ENCODE data around the gene DPYSL5.
"Not testable (repeated sequence)": the region's sequence is repeated elsewhere in the genome, so short reads cannot be mapped to it uniquely, and the experiment has no call there.

The DPYSL5 gene, protein sequence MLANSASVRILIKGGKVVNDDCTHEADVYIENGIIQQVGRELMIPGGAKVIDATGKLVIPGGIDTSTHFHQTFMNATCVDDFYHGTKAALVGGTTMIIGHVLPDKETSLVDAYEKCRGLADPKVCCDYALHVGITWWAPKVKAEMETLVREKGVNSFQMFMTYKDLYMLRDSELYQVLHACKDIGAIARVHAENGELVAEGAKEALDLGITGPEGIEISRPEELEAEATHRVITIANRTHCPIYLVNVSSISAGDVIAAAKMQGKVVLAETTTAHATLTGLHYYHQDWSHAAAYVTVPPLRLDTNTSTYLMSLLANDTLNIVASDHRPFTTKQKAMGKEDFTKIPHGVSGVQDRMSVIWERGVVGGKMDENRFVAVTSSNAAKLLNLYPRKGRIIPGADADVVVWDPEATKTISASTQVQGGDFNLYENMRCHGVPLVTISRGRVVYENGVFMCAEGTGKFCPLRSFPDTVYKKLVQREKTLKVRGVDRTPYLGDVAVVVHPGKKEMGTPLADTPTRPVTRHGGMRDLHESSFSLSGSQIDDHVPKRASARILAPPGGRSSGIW

DNA sequence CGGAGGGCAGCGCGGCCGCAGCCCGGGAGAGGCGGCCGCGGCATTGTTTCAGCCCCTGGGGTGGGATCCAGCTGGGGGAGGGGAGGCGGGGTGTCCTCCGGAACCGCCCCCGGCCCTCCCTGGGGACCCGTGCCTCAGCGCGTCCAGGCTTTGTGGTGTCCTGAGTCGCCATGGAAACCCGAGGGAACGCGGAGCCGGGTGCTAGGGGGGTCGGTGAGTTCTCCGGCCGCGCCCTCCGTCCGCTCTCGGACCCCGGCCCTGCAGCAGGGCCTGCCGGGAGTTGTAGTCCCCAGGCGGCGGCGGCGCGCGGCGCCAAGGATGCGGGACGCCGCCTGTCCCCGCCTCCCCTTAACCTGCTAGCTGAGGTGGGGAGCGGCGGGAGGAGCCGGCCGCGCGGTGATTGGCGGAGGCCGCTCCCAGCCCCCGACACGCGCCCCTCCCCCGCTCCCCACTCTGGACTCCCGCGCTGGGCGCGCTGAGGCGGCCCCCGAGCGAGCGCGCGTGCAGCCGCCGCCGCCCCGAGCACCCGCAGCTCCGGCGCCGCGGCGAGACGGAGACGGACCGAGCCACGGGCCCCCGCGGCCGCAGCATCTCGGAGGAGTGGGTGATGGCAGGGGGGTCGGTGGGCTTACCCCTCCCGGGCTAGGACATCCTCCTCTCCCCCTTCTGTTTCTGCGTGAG lies at the start of gene DPYSL5:
Gene DPYSL5, plus strand, starts transcription at position 478 of the 681 bp plus-strand sequence. CDS start 50,368 bp downstream, outside the sequence.
- DNase-seq (ENCODE audit: low read depth): no peak

DNA sequence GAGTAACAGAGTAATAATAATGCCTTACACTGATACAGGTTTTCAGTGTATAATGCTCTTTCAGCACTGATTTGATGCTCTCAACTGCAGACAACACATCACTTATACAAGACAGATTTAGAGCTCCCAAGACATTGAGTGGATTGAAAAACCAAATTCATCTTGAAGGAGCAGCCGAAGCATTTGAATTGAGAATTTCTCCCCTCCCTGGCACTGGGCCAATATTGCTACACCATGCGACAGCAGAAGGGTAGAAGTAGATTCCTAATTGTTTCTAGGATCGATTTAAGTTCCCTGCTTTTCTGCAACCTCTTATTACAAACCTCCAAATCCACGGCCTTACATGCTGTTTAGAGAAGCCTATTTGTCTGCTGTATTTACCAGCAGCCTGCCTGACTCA lies 46.6 kb upstream of the DPYSL5 start:
- no peak for DNase-seq (ENCODE audit: low read depth)

DNA sequence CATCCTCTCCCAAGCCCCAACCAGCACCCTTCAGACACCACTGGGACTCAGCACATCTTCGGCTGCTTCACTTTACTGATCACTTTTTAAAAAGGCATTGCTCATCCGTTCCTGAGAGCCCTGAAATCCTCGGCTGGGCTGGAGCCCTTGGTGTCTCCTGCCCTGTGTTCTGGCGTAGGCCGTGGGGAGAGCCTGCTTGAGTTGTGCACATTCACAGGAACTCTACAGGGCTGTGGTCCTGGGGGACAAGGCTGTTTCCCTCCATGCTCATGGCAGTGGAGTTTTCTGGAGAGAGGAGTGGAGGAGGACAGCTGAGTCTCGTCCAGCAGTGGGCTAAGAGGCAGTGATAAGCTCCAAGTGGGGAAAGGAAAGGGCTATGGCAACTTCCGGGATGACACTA lies 46.1 kb upstream of the DPYSL5 start:
- no peak for DNase-seq (ENCODE audit: low read depth)

DNA sequence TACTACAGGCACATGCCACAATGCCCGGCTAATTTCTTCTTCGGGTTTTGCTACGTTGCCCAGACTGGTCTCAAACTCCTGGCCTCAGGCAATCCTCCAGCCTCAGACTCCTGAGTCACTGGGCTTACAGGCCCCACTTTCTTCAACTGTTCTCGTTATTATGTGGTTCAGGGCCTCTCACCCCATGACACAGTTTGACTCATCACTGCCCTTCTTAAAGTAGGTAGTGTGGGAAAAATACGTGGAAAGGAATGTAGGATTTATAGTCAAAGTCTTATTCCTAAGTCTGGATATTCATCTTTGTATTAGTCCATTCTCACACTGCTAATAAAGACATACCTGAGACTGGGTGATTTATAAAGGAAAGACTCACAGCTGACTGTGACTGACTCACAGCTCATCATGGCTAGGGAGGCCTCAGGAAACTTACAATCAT lies 42.7 kb upstream of the DPYSL5 start:
- DNase-seq (ENCODE audit: low read depth): no peak

DNA sequence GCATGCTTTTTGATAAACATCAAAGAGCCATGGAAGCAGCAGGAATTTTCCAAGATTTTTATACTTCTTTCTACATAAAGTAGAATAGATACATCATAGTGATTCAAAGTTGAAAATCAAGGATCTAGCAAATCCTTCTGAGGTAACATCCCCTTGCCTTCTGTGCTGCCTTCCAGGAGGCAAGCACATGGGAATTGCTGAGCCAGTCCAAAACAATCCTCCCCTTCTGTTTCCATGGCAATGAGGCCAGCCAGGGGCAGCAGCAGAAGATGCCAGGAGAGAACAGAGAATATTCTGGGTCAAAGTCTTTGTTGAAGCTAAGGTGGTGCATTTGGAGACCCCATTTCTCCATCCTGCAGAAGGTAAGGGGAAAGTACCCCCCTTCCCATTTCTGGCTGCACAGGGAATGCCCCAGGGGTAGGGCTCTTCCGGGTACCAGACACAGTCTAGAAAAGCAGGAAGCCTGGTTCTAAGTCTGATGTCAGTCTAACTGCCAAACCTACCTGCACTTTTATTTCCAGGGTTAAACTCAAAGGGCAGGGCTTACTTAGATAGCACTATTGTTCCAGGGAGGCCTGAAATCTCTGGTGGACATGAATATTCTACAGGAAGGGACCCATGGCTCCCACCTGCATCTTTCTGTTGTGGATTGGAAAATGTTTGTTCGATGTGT lies 40.0 kb upstream of the DPYSL5 start:
- no peak for DNase-seq (ENCODE audit: low read depth)

DNA sequence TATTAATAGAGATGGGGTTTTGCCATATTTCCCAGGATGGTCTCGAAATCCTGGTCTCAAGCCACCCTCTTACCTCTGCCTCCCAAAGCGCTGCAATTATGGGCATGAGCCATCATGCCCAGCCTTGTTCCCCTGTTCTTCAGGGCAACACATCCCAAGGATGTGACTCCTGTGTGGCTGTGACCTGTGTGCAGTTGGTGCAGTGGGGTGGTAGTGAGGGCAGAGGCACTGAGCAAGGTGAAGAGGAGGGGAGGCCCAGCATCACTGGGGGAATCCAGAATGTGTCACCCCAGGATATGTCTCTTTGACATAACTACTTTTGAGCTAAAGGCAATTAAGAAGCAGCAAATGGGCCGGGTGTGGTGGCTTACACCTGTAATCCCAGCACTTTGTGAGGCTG lies 38.7 kb upstream of the DPYSL5 start:
- DNase-seq (ENCODE audit: low read depth): no peak

DNA sequence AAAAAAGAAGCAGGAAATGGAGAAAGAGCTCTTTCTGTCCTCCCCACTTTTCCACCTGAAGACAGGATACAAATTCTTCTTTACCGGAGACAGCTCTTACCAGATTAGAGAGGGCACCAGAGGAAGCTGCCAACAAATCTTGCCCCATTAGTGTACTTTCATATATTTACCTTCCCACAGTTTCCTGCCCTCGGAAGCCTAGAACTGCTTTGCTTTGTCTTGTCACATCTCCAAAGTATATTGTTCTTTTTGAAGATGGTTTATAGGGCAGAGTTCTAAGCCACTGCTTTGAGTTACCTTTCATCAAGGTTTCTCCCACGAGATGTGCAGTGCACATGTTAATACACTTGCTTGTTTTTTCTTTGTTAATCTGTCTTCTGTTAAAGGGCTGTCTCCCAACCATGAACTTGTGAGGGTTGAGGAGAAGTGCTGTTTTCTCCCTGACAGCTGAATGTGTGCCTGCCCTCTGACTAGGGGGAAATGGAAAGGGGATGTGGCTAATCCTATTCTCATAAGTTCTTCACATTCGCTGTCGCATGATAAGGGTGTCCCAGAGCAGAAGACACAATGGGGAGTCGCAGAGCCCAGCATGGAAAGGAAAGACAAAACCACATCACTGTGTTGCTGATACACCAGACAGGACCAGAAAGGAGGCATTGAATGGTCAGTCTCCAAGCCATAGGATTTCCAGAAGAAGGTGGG lies 37.9 kb upstream of the DPYSL5 start:
- no peak for DNase-seq (ENCODE audit: low read depth)

DNA sequence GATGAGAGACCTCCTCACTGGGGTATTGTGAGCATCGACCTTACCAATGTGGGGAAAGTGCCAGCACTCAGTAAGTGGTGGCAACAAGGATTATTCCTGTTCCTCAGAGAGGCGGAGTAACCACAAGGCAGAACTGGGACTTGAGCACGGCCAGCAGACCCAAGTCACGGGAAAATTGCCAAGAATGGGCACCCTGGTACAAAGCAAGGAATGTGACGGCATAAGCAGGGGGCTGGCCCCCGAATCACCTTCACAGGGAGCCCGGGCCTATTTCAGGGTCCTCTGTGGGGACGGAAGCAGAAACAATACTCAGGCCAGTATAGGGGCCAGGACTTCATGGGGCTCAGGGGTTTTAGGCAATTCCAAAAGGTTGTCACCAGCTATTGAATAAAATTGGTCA lies 36.7 kb upstream of the DPYSL5 start:
- DNase-seq (ENCODE audit: low read depth): no peak

DNA sequence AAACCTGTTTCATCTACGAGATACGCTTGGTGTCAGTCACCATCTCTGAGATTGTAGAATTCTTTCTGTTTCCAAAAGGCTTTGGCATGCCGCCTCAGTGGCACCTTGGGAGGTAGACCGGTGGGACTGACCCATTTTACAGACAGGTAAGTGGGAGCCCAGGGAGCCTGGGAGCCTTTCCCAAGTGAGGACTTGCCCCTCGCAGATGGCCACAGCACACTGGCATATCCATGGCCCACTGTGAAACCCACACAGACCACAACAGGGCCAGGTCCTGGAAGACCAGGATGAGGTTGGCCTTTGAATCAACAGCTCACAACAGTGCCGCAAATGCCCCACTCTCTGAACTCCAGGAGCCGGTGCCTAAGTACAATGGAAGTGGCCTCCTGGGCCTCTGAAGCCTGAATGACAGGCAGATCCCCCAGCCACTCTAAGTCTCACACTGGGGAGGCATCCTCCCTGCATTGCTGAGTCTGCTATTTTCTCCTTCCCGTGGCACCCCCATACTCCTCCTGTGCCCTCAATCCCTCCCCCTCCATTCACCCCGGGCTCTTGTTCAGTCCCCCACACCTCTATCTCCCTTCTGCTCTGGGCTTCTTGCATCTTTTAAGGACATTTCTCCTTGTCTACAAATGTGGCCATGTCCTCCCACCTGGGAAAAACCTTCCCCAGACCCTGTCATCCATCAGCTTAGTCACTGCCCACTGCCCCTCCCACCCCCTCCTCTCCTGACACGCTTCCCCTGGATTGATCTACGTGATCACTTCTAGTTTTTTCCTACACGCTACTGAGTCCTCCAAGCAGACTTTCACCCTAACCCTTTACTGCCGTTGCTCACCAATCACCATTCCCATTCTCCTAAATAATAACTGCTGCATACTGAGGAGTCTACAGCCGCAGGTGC lies 35.9 kb upstream of the DPYSL5 start:
- DNase-seq (ENCODE audit: low read depth): no peak

DNA sequence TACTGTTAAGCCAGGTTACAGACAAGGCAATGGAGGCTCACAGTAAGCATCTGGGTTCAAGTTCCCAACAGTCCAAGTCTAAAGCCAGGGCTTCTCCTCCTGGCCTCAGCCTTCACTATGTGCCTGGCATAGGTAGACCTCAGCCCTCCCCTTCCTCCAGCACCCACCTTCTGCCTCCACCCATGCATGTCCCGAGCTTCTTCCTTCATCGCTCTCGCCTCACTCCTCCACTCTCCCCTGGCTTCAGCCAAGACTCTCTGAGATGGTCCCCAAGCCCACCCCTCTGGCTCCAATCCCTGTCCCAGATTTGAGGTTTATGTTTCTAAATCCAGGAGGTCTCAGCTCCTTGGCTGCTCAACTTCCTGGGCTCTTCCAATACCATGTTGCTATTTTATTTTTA lies 35.2 kb upstream of the DPYSL5 start:
- DNase-seq (ENCODE audit: low read depth): no peak

DNA sequence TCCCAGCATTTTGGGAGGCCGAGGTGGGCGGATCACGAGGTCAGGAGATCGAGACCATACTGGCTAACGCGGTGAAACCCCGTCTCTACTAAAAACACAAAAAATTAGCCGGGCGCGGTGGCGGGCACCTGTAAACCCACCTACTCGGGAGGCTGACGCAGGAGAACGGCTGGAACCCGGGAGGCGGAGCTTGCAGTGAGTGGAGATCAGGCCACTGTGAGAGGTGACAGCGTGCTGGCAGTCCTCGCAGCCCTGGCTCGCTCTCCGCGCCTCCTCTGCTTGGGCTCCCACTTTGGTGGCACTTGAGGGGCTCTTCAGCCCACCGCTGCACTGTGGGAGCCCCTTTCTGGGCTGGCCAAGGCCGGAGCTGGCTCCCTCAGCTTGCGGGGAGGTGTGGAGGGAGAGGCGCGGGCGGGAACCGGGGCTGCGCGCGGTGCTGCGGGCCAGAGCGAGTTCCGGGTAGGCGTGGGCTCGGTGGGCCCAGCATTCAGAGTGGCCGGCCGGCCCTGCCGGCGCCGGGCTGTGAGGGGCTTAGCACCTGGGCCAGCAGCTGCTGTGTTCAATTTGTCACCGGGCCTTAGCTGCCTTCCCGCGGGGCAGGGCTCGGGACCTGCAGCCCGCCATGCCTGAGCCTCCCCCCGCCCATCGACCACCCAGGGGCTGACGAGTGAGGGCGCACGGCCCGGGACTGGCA lies 33.7 kb upstream of the DPYSL5 start:
- not testable (repeated sequence) for DNase-seq (ENCODE audit: low read depth)

DNA sequence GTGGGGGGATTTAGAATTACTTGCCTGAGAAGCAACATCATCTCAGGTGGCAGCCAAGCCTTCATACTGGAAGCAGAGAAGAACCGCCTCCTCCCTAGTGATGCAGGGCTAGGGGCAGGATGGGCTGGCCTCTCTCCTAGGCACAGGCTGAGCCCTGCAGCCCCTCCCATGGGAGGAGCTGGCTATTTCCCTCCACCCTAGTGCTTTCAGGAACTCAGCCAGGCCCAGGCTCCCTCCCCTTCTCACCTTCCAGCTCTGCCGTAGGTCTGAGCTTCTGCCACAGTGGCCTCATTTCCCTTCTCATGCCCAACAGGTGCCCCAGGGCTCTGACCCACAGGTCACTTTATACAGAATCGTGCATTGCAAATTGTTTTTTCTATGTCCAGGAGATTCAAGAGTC lies 31.0 kb upstream of the DPYSL5 start:
- DNase-seq (ENCODE audit: low read depth): no peak

DNA sequence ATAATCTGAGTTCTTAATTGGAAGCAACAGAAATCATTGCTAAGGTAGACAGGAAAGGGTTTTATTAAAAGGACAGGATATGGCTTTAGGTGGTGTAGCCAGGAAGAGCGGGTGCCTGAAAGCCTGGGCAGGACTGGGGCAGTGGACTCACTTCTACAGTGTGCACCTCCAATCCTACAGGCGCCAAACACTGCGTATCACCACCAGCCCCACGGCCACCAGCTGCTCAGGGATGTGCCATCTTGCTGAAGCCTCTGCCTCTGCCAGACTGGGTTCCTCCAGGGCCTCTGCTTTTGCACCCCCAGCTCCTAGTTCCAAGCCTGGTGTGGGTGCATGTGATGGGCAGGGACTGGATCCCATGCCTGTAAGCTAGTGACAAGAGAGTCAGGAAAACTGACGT lies 29.7 kb upstream of the DPYSL5 start:
- DNase-seq (ENCODE audit: low read depth): no peak

DNA sequence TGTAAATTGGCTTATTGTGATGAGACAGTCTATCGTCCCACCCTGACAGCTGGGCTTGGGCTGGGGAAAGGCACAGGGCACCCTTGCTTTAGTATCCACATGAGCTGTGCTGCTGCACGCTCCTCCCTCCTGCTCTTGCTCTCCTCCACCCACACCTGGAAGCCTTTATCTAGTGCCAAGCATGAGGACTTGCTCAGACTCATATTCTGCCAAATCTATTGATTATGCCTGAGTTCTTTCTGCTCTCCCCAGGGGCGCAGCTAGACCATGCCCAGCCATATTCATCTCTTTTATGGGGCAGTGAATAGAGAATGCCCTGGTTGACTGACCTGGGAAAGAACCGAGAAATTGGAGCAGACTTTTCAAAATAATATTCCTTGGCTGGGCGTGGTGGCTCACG lies 29.0 kb upstream of the DPYSL5 start:
- no peak for DNase-seq (ENCODE audit: low read depth)

DNA sequence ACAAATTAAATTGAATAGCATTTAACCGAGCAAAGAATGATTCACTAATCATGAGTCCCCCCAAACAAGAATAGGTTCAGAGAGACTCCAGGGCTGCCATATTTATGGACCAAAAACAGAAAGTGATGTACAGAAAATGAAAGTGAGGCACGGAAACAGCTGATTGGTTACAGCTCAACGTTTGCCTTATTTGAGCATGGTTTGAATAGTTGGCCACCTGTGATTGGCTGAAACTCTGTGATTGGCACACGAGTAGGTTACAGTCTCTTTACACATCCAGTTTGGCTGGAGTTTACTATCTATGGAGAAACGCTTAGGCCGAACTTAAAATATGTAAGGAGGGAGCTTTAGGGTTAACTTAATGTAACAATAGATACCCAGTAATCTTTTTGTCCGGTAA lies 27.0 kb upstream of the DPYSL5 start:
- DNase-seq (ENCODE audit: low read depth): no peak

DNA sequence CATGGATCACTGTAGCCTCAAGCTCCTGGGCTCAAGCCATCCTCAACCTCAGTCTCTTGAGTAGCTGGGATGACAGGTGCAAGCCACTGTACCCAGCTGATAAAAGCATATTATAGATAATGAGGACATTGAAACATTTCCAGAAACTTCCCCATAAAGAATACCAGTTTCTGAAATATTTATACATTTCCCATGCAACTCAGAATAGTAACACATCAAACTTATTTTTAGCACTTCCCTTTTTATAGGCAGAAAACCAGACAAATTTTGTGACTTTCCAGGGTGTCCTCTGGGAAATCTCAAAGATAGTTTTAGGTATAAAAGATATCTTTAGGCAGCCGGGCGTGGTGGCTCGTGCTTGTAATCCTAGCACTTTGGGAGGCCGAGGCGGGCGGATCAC lies 25.1 kb upstream of the DPYSL5 start:
- no peak for DNase-seq (ENCODE audit: low read depth)

DNA sequence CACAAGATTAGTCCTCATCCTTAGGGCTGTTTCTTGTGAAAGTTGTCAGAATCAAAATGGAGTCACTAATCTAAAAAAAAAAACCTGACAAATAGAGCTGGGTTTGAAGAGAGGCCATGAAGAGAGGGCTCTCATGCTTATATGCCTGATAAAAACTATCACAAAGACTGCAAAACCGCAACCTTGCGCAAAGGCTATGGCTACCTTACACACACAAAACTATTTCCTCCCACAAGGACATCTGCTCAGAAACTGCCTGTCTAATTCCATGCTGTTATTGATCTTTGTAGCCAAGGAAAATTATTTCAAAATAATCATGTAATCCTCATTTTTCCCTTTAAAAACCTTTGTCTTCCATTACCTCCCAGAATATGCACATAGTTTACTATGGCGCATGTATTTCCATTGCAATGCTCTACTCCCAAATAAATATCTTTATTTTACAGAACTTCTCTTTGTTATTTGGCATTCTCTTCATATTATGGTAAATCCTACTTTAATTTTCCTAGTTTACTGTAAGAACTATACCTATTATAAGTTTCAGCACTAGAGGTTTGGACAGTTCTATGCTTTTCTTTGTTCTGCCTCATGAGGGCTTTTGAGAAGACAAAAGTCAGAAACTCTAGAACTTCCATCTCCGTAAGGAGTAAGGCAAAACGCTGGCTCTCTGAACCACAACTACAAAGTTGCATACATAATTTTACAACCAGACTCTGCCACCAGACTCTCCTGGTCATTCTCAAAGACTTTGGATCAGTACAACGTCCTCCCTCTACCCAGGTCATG lies 9.6 kb upstream of the DPYSL5 start:
- no peak for DNase-seq (ENCODE audit: low read depth)

DNA sequence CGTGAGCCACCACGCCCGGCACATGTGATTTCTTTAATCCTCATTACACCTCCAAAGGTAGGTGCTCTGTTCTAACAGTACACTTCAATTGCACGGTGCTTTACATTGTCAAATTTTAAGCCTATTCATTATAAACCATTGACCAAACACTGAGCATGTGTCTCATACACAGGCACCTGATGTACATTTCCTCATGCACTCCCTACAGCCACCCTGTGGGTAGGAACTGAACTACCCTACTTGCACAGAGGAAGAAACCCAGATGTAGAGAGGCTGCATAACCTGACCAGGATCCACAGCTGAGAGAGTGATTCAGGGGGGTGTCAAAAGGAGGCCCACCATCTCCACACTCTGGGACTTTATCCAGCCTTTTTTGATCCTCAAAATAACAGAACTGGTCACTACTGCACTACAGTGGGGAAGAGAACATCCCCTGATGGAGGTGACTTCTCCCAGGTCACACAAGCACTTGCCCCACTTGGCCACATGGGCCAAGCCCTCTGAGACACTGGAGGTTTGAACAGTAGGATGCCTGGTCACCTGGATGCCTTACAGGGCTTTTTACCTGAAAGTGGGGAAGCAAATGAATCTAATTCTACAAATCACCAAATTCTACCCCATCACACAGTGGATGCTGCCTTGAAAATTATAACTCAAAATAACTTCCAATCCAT lies 6.9 kb upstream of the DPYSL5 start:
- DNase-seq (ENCODE audit: low read depth): no peak

DNA sequence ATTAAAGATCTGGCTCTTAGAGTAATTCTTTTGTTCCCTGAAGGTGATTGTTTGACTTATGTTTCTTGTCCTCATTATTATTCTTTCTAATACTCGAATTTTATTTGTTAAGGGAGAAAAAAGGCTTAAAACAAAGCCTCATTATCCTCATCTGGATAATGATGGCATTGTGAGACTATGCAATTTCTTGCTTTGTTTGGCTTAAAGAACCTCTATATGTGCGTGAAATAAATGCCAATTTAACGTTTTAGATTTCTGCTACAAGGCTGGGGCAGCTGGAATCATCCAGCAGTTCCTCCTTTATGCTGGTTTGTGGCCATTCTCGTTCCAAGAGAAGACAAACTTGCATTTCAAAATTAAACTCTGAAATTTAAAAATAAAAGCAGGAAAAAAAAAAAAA lies 4.9 kb upstream of the DPYSL5 start:
- DNase-seq (ENCODE audit: low read depth): no peak
